Neuronal stem cell (in vitro differentiated cells): Measurements from ENCODE around the gene PIGL.
A peak's percentile ranks its signal among the peaks of the same experiment; 100 is the strongest.

Experiments
- DNase-seq: peaks from one replicate; pipeline ENCODE4 v3.0.0-alpha.2; 2013; ENCODE audit warnings: low spot score
- H2AFZ ChIP-seq: one replicate; pipeline ENCODE4 v1.6.1; 2013; ENCODE audit warnings: mild to moderate bottlenecking, low read length, inconsistent platforms
- H2AK5ac ChIP-seq: 2 replicates; pipeline ENCODE4 v1.6.1; 2013; ENCODE audit warnings: low read depth, mild to moderate bottlenecking, inconsistent platforms, low read length, moderate library complexity, mixed read lengths
- H2BK120ac ChIP-seq: 2 replicates; pipeline ENCODE4 v1.6.1; 2013; ENCODE audit warnings: low read depth, mild to moderate bottlenecking, inconsistent platforms, low read length, moderate library complexity, mixed read lengths
- H2BK12ac ChIP-seq: one replicate; pipeline ENCODE4 v1.6.1; 2013; ENCODE audit warnings: low read length, inconsistent platforms
- H2BK15ac ChIP-seq: 2 replicates; pipeline ENCODE4 v1.6.1; 2013; ENCODE audit warnings: mild to moderate bottlenecking, low read length, inconsistent platforms, mixed read lengths
- H2BK5ac ChIP-seq: one replicate; pipeline ENCODE4 v1.6.1; 2013; ENCODE audit warnings: inconsistent platforms, mild to moderate bottlenecking, low read length, moderate library complexity
- H3K14ac ChIP-seq: one replicate; pipeline ENCODE4 v1.6.1; 2013; ENCODE audit warnings: low read length, inconsistent platforms
- H3K18ac ChIP-seq: 2 replicates; pipeline ENCODE4 v1.6.1; 2013; ENCODE audit warnings: low read length, inconsistent platforms
- H3K23ac ChIP-seq: 2 replicates; pipeline ENCODE4 v1.6.1; 2013; ENCODE audit warnings: low read depth, mild to moderate bottlenecking, mixed read lengths, low read length, inconsistent platforms; ENCODE audit not compliant: poor library complexity
- H3K27ac ChIP-seq: replicated peaks from 3 replicates; pipeline ENCODE4 v1.5.1; 2013; ENCODE audit warnings: low read length, inconsistent platforms
- H3K27me3 ChIP-seq, 3 experiments: 2 replicates each; pipeline ENCODE4 v1.6.1; 2013; ENCODE audit warnings: low read length in 3 of 3, mild to moderate bottlenecking in 2 of 3, inconsistent platforms in 1 of 3, low read depth in 1 of 3, mixed read lengths in 1 of 3, moderate library complexity in 1 of 3; ENCODE audit not compliant: control insufficient read depth in 3 of 3, insufficient read depth in 3 of 3
- H3K36me3 ChIP-seq, 2 donors: replicated peaks in 1 of 2; 2 replicates each; pipeline ENCODE4 v1.6.1; 2013; ENCODE audit warnings: low read length in 2 of 2; ENCODE audit not compliant: control insufficient read depth in 2 of 2, insufficient read depth in 2 of 2
- H3K4ac ChIP-seq: 2 replicates; pipeline ENCODE4 v1.6.1; 2013; ENCODE audit warnings: inconsistent platforms, mild to moderate bottlenecking, low read length, moderate library complexity
- H3K4me1 ChIP-seq, 2 donors: 1 replicate in 1 of 2; 2 replicates in 1 of 2; pipeline ENCODE4 v1.6.1; 2013; ENCODE audit warnings: low read length in 2 of 2, low read depth in 1 of 2; ENCODE audit not compliant: control insufficient read depth in 2 of 2, insufficient read depth in 1 of 2
- H3K4me2 ChIP-seq: one replicate; pipeline ENCODE4 v1.6.1; 2013; ENCODE audit warnings: mild to moderate bottlenecking, low read length, inconsistent platforms; ENCODE audit not compliant: insufficient read depth, poor library complexity, severe bottlenecking
- H3K4me3 ChIP-seq, 2 donors: 2 replicates each; pipeline ENCODE4 v1.5.1; 2013; ENCODE audit warnings: low read length in 2 of 2, mild to moderate bottlenecking in 2 of 2, inconsistent platforms in 1 of 2, moderate library complexity in 1 of 2
- H3K79me1 ChIP-seq: one replicate; pipeline ENCODE4 v1.6.1; 2013; ENCODE audit warnings: low read depth, mild to moderate bottlenecking, inconsistent platforms, low read length, moderate library complexity
- H3K9ac ChIP-seq: one replicate; pipeline ENCODE4 v1.6.1; 2013; ENCODE audit warnings: mild to moderate bottlenecking, low read depth, low read length, inconsistent platforms; ENCODE audit not compliant: poor library complexity
- H3K9me3 ChIP-seq, 2 donors: replicated peaks in 1 of 2; 2 replicates each; pipeline versions ENCODE3 to v1.6.1; 2013; ENCODE audit warnings: low read length in 2 of 2, mild to moderate bottlenecking in 2 of 2, inconsistent platforms in 1 of 2, low read depth in 1 of 2, mixed read lengths in 1 of 2, moderate library complexity in 1 of 2; ENCODE audit not compliant: control insufficient read depth in 2 of 2, insufficient read depth in 1 of 2
- H4K8ac ChIP-seq: one replicate; pipeline ENCODE4 v1.6.1; 2013; ENCODE audit warnings: low read depth, mild to moderate bottlenecking, inconsistent platforms, low read length, moderate library complexity
- H4K91ac ChIP-seq: one replicate; pipeline ENCODE4 v1.6.1; 2013; ENCODE audit warnings: low read length, low read depth, mild to moderate bottlenecking, inconsistent platforms; ENCODE audit not compliant: poor library complexity
- WGBS, 2 donors: extraction: QIAGEN DNeasy Blood & Tissue Kit; methylation state at CpG; one replicate each; pipeline ENCODE4 v1.1.7; 2013; ENCODE audit warnings: missing lambda C conversion rate in 2 of 2, mixed read lengths in 1 of 2; ENCODE audit not compliant: insufficient read length in 2 of 2, insufficient replicate concordance in 1 of 2; ENCODE audit errors: extremely low coverage in 2 of 2; 5-methylcytosine and 5-hydroxymethylcytosine counted together

The PIGL gene

GRCh38 chr17:16214190-16215001 lies 2.6 kb upstream of the PIGL start:
- Histone ChIP-seq H4K8ac (no peak overlapping the region), H3K4me1 (peaks cover 3 to 8% of the 10 kb centered on the region in 2 donors), H3K18ac (peak overlapping the region; percentile 99), H3K9me3 (no peaks in the 10 kb centered on the region), H2BK15ac (no peak overlapping the region), H3K9ac (peak overlapping the region; percentile 95), H2BK5ac (peak overlapping the region; percentile 88), H3K36me3 (peaks cover 0 to 3% of the 10 kb centered on the region in 2 donors), H3K4me2 (peak overlapping the region; percentile 86), H3K4me3 (peak overlapping the region; percentile 76 to 98), H3K23ac (peak overlapping the region; percentile 99), H3K4ac (no peak overlapping the region), H3K79me1 (peaks cover 3% of the 10 kb centered on the region), H2AK5ac (no peak overlapping the region), H2BK120ac (no peak overlapping the region), H3K27me3 (no peaks in the 10 kb centered on the region), H3K27ac (peak overlapping the region; percentile 81), H3K14ac (peak overlapping the region; percentile 71), H4K91ac (no peak overlapping the region), H2AFZ (peak overlapping the region; percentile 98), H2BK12ac (no peak overlapping the region)
- no peak for DNase-seq
- no CpG with 5 or more reads among the region's 16 CpGs for WGBS, 2 donors

- peak overlapping the region; percentile 95 for H3K9ac ChIP-seq
- no peak for DNase-seq
- peak overlapping the region; percentile 99 for H3K23ac ChIP-seq
- peak overlapping the region; percentile 58 for H2BK15ac ChIP-seq
- H2BK120ac ChIP-seq = no peak overlapping the region
- H3K4me3 ChIP-seq = peak overlapping the region; percentile 76 to 98
- H3K9me3 ChIP-seq = no peaks in the 10 kb centered on the region
- H3K79me1 ChIP-seq = peaks cover 3% of the 10 kb centered on the region
- WGBS, 2 donors = no CpG with 5 or more reads among the region's 27 CpGs
- peak overlapping the region; percentile 81 for H3K27ac ChIP-seq
- no peak overlapping the region for H4K91ac ChIP-seq
- peaks cover 0 to 6% of the 10 kb centered on the region in 2 donors for H3K36me3 ChIP-seq
- no peaks in the 10 kb centered on the region for H3K27me3 ChIP-seq
- peak overlapping the region; percentile 99 for H3K18ac ChIP-seq
- H4K8ac ChIP-seq = no peak overlapping the region
- H3K14ac ChIP-seq = peak overlapping the region; percentile 71
- no peak overlapping the region for H3K4ac ChIP-seq
- peak overlapping the region; percentile 41 for H2BK12ac ChIP-seq
- peak overlapping the region; percentile 98 for H2AFZ ChIP-seq
- peak overlapping the region; percentile 95 for H2AK5ac ChIP-seq
- peak overlapping the region; percentile 86 for H3K4me2 ChIP-seq
- peak overlapping the region; percentile 88 for H2BK5ac ChIP-seq
- H3K4me1 ChIP-seq = peaks cover 3 to 8% of the 10 kb centered on the region in 2 donors
Measured at GRCh38 chr17:16215002-16215272, 2.1 kb upstream of the PIGL start.

GRCh38 chr17:16215273-16215964 lies 1.6 kb upstream of the PIGL start, which contains the start of gene NCOR1:
NCOR1 (minus strand) TSS chr17:16215534; CDS start chr17:16194569, 20,965 bp downstream.
- peak within 1 kb of the TSS; percentile 68 for H2BK12ac ChIP-seq
- H2BK5ac ChIP-seq = peak within 1 kb of the TSS; percentile 88
- peak within 1 kb of the TSS; percentile 73 for H4K8ac ChIP-seq
- peak within 1 kb of the TSS; percentile 99 for H3K23ac ChIP-seq
- H3K27me3 ChIP-seq = no peaks in the 10 kb centered on the region
- peak within 1 kb of the TSS; percentile 40 for H3K4ac ChIP-seq
- H3K79me1 ChIP-seq = peaks cover 3% of the 10 kb centered on the region
- H3K4me3 ChIP-seq = peak within 1 kb of the TSS; percentile 76 to 98
- no peak within 1 kb of the TSS for H4K91ac ChIP-seq
- peak within 1 kb of the TSS; percentile 71 for H3K14ac ChIP-seq
- no CpG with 5 or more reads among the region's 82 CpGs for WGBS, 2 donors
- H2AFZ ChIP-seq = peak within 1 kb of the TSS; percentile 98
- DNase-seq = peak; percentile 92
- peaks cover 0 to 6% of the 10 kb centered on the region in 2 donors for H3K36me3 ChIP-seq
- H3K27ac ChIP-seq = peak within 1 kb of the TSS; percentile 94
- H3K4me1 ChIP-seq = peaks cover 3 to 8% of the 10 kb centered on the region in 2 donors
- peak within 1 kb of the TSS; percentile 95 for H3K9ac ChIP-seq
- no peaks in the 10 kb centered on the region for H3K9me3 ChIP-seq
- peak within 1 kb of the TSS; percentile 58 for H2BK15ac ChIP-seq
- H3K4me2 ChIP-seq = peak within 1 kb of the TSS; percentile 86
- H3K18ac ChIP-seq = peak within 1 kb of the TSS; percentile 99
- H2AK5ac ChIP-seq = peak within 1 kb of the TSS; percentile 95
- no peak within 1 kb of the TSS for H2BK120ac ChIP-seq

- no peaks in the 10 kb centered on the region for H3K27me3 ChIP-seq
- H2BK15ac ChIP-seq = no peak overlapping the region
- H3K4me1 ChIP-seq = peaks cover 3 to 8% of the 10 kb centered on the region in 2 donors
- no peak overlapping the region for H3K4ac ChIP-seq
- no peak overlapping the region for H2AK5ac ChIP-seq
- peak overlapping the region; percentile 76 to 98 for H3K4me3 ChIP-seq
- no peak overlapping the region for H4K91ac ChIP-seq
- H2BK5ac ChIP-seq = peak overlapping the region; percentile 0
- peak overlapping the region; percentile 89 for H3K9ac ChIP-seq
- H3K9me3 ChIP-seq = no peaks in the 10 kb centered on the region
- H3K18ac ChIP-seq = peak overlapping the region; percentile 4
- DNase-seq = no peak
- peak overlapping the region; percentile 98 for H2AFZ ChIP-seq
- H2BK12ac ChIP-seq = no peak overlapping the region
- no CpG with 5 or more reads among the region's 22 CpGs for WGBS, 2 donors
- H3K23ac ChIP-seq = peak overlapping the region; percentile 99
- peaks cover 3% of the 10 kb centered on the region for H3K79me1 ChIP-seq
- no peak overlapping the region for H4K8ac ChIP-seq
- peaks cover 0 to 6% of the 10 kb centered on the region in 2 donors for H3K36me3 ChIP-seq
- no peak overlapping the region for H2BK120ac ChIP-seq
- peak overlapping the region; percentile 94 for H3K27ac ChIP-seq
- H3K14ac ChIP-seq = no peak overlapping the region
- peak overlapping the region; percentile 67 for H3K4me2 ChIP-seq
Measured at GRCh38 chr17:16215965-16216316, 1.1 kb upstream of the PIGL start.
